ENCODE data around the gene DYNLT4. TPM values are rescaled to one million over a fixed set of nuclear protein-coding genes. Genes with fewer than 3 reads are reported as not detected.
A peak's percentile ranks its signal among the peaks of the same experiment; 100 is the strongest.

The DYNLT4 gene
- total and polyA plus RNA-seq, 2 of the 8 experiments (the other 6 are each of a cell fraction or from before 2014, with no cell fraction given): 0.29 TPM; not detected in 1

GRCh38 chr1:44802306-44803061, 4.7 kb downstream of the DYNLT4 start:
- H2AFZ ChIP-seq (ENCODE audit: low read length): no peak overlapping the region
- WGBS, 2 experiments (ENCODE audit: extremely low coverage in 1 of 2, insufficient coverage in 1 of 2, insufficient read length in 1 of 2, insufficient replicate concordance in 2 of 2, low coverage in 1 of 2, low lambda C conversion rate in 2 of 2, missing lambda C conversion rate in 1 of 2): 87% methylated on average over 13 of the region's 13 CpGs; no CpG with 5 or more reads in 1 of the 2 experiments
- no peak for TF ChIP-seq SIX5 (IDR thresholded peaks at IDR 0.05; ENCODE audit: low read depth, low read length)
- no peak for TF ChIP-seq RXRA (IDR thresholded peaks at IDR 0.05; ENCODE audit: insufficient read depth, low read depth, low read length)
- no peak for TF ChIP-seq SP4 (IDR thresholded peaks at IDR 0.05; ENCODE audit: low read length)
- no peak for TF ChIP-seq ATF2 (IDR thresholded peaks at IDR 0.05; ENCODE audit: low read length)
- TF ChIP-seq CTCF (IDR thresholded peaks at IDR 0.05; ENCODE audit: control extremely low read depth in 1 of 3, insufficient read depth in 1 of 3, low read depth in 1 of 3, low read length in 3 of 3): no peak
- TF ChIP-seq YY1 (IDR thresholded peaks at IDR 0.05; ENCODE audit: low read depth, low read length): no peak
- no peak for TF ChIP-seq ZNF274 (IDR thresholded peaks at IDR 0.05; ENCODE audit: borderline replicate concordance, extremely low read depth, low read length)

More at GRCh38 chr1:44802306-44803061, 4.7 kb downstream of the DYNLT4 start:
- H4K5ac ChIP-seq (ENCODE audit: insufficient read length, low read depth, low read length): no peak overlapping the region
- H2AK5ac ChIP-seq (ENCODE audit: low read depth, low read length): no peak overlapping the region
- H3K27me3 ChIP-seq (replicated peaks in 1 of 4; ENCODE audit: control insufficient read depth in 3 of 4, extremely low read depth in 1 of 4, insufficient read depth in 3 of 4, low read length in 3 of 4): peaks cover 0 to 5% (median 0%) of the 10 kb centered on the region in 4 experiments; a peak in 2 of 7 replicates
- no peak overlapping the region for H2BK120ac ChIP-seq (replicated peaks; ENCODE audit: low read depth, low read length)
- ChIA-PET CTCF (ENCODE audit: partially characterized antibody) (interaction anchor here (1.4 to 5.4 kb wide), 2 partner anchors 12 kb away, joined by 3 to 31 read pairs; no protein-coding TSS in a partner anchor), POLR2A (ENCODE audit: partially characterized antibody) (interaction anchor here (0.9 to 19.2 kb wide), 7 partner anchors 9 to 539 kb away, joined by 3 to 547 read pairs (median 5); partner anchors contain the start of genes RPS8 and UROD)
- no peak overlapping the region for H3K14ac ChIP-seq (ENCODE audit: insufficient read length)
- H3K4ac ChIP-seq (replicated peaks; ENCODE audit: insufficient read length, low read depth, low read length): no peak overlapping the region
- FAIRE-seq: no peak
- H3K27ac ChIP-seq (ENCODE audit: low read depth, low read length): no peak overlapping the region
- no peak overlapping the region for H2BK5ac ChIP-seq (ENCODE audit: low read depth, low read length)
- H3K9ac ChIP-seq (replicated peaks in 1 of 4; ENCODE audit: extremely low read depth in 1 of 4, low read depth in 3 of 4, low read length in 3 of 4): no peak overlapping the region; a peak in 1 of 7 replicates
- no peak overlapping the region for H4K8ac ChIP-seq (ENCODE audit: extremely low read depth, insufficient read depth, low read length)
- H3K79me2 ChIP-seq (ENCODE audit: control insufficient read depth in 1 of 2, insufficient read depth in 2 of 2, low read length in 2 of 2): no peaks in the 10 kb centered on the region
- H4K20me1 ChIP-seq (replicated peaks in 1 of 2; ENCODE audit: control insufficient read depth in 1 of 2, insufficient read depth in 2 of 2, low read length in 2 of 2): peaks cover 0 to 10% of the 10 kb centered on the region in 2 experiments
- no peak overlapping the region for H3K18ac ChIP-seq (ENCODE audit: extremely low read depth, low read length)
- no peak overlapping the region; the same call in 1 of the 2 replicates for H2BK20ac ChIP-seq (ENCODE audit: low read length)
- no peak overlapping the region for H3K4me3 ChIP-seq (ENCODE audit: extremely low read depth in 1 of 4, insufficient read depth in 2 of 4, low read depth in 3 of 4, low read length in 4 of 4)
- H3K23ac ChIP-seq (ENCODE audit: insufficient read length): no peak overlapping the region
- H4K91ac ChIP-seq (replicated peaks; ENCODE audit: insufficient read length, low read length): no peak overlapping the region
- H3K9me3 ChIP-seq (ENCODE audit: insufficient read depth in 2 of 2, low read depth in 1 of 2, low read length in 1 of 2): no peaks in the 10 kb centered on the region
- H2BK15ac ChIP-seq (ENCODE audit: low read length): no peak overlapping the region; the same call in 1 of the 2 replicates
- peaks cover 7% of the 10 kb centered on the region; the same call in 1 of the 2 replicates for H3K23me2 ChIP-seq (ENCODE audit: low read depth, low read length)
- peak overlapping the region in 1 of 2 experiments; percentile 27; a peak in 1 of 4 replicates for H3K4me2 ChIP-seq (ENCODE audit: insufficient read depth in 1 of 2, low read depth in 2 of 2, low read length in 2 of 2)
- 0 out of 2 replicates have a peak overlapping the region, but pooled peaks have one; percentile 30 for H2BK12ac ChIP-seq (ENCODE audit: low read depth, low read length)
- H3K36me3 ChIP-seq (ENCODE audit: control insufficient read depth in 2 of 4, insufficient read depth in 4 of 4, low read length in 3 of 4): peaks cover 0 to 16% (median 10%) of the 10 kb centered on the region in 4 experiments; a peak in 5 of 8 replicates
- H3K4me1 ChIP-seq (replicated peaks in 1 of 4; ENCODE audit: control insufficient read depth in 3 of 4, insufficient read depth in 4 of 4, low read length in 3 of 4): peaks cover 0 to 18% (median 14%) of the 10 kb centered on the region in 4 experiments; a peak in 6 of 7 replicates
- no peak overlapping the region for H3K56ac ChIP-seq (replicated peaks; ENCODE audit: insufficient read length, low read depth, low read length)
- H3K79me1 ChIP-seq (ENCODE audit: low read depth, low read length): no peaks in the 10 kb centered on the region
- no peak for DNase-seq (ENCODE audit: low read depth in 1 of 2, low spot score in 2 of 2)
